Measurements from ENCODE around the gene VPS26C. TPM values are rescaled to one million over a fixed set of nuclear protein-coding genes. Genes with fewer than 3 reads are reported as not detected.

VPS26C gene
- total and polyA plus RNA-seq, 9 of the 15 experiments (the other 6 are each of a cell fraction or from before 2014, with no cell fraction given): 32.8 to 48.7 (median 42.1) TPM

- TF ChIP-seq CREB3L1 (IDR thresholded peaks at IDR 0.05; ENCODE audit: borderline replicate concordance, low read depth) (no peak), MAFG (tag; conservative IDR thresholded peaks at IDR 0.05) (peak; percentile 33; the same call in 1 of the 2 replicates), RBM25 (IDR thresholded peaks at IDR 0.05; ENCODE audit: low read depth, low read length, severe bottlenecking) (peak; percentile 19), TSC22D4 (tag; IDR thresholded peaks at IDR 0.05) (no peak), U2AF2 (optimal IDR thresholded peaks at IDR 0.05; ENCODE audit: low read depth, low read length) (no peak), MAFK (IDR thresholded peaks at IDR 0.05; ENCODE audit: low read length) (peak; percentile 27; the same call in 1 of the 2 replicates), CTBP1 (IDR thresholded peaks at IDR 0.05; ENCODE audit: borderline replicate concordance) (0 out of 2 replicates have a peak, but pooled peaks have one; percentile 17), XRCC3 (IDR thresholded peaks at IDR 0.05) (no peak), SRF (CRISPR knock-in tag; IDR thresholded peaks at IDR 0.05) (no peak), NELFE (IDR thresholded peaks at IDR 0.05; ENCODE audit: insufficient read depth, insufficient read length) (no peak), SRSF9 (IDR thresholded peaks at IDR 0.05; ENCODE audit: borderline replicate concordance, low read depth, low read length) (no peak), POLR2A (conservative IDR thresholded peaks at IDR 0.05) (no peak), CCAR2 (IDR thresholded peaks at IDR 0.05; ENCODE audit: low read depth, low read length) (no peak), MLLT1 (IDR thresholded peaks at IDR 0.05) (no peak), ZNF121 (CRISPR knock-in tag; conservative IDR thresholded peaks at IDR 0.05) (no peak)
Measured at GRCh38 chr21:37276377-37276776, 9.2 kb upstream of the VPS26C start (continued).

Data from K562 (cell line).